Epithelial cell of proximal tubule (primary cell): ENCODE measurements around the gene GABRQ. TPM values are rescaled to one million over a fixed set of nuclear protein-coding genes. Genes with fewer than 3 reads are reported as not detected.

Source experiments
- DNase-seq: peaks from one replicate; pipeline ENCODE4 v3.0.0-alpha.2; 2011; ENCODE audit warnings: low read depth
- H3K4me3 ChIP-seq: 2 replicates; pipeline ENCODE4 v1.5.1; 2011; ENCODE audit warnings: low read depth, mild to moderate bottlenecking, low read length
- CTCF ChIP-seq: conservative IDR thresholded peaks from 2 replicates; pipeline ENCODE4 v1.5.1; 2012; ENCODE audit warnings: low read depth, mild to moderate bottlenecking, low read length
- total RNA-seq: library from RNA; depleted of rRNA; stranded (reverse); fragments of >200 nt; gene quantifications from 2 replicates; pipeline ENCODE4 v1.2.3, GENCODE V29; 2015

The GABRQ gene
- total RNA-seq: 0.06 and 0.22 TPM in 2 replicates

- TF ChIP-seq CTCF: no peak
- DNase-seq: no peak
- no peak within 1 kb of the TSS for H3K4me3 ChIP-seq
Observed at GRCh38 chrX:152637649-152638442, at the start of gene GABRQ. Gene GABRQ, plus strand, starts transcription at chrX:152637895. Its CDS starts 308 bp downstream, at chrX:152638203.

GRCh38 chrX:152588206-152588605 lies 49.5 kb upstream of the GABRQ start:
- TF ChIP-seq CTCF: no peak
- no peak for DNase-seq
- H3K4me3 ChIP-seq: no peak overlapping the region

- H3K4me3 ChIP-seq: no peak overlapping the region
- no peak for DNase-seq
- TF ChIP-seq CTCF: no peak
Observed at GRCh38 chrX:152600853-152601633, 36.7 kb upstream of the GABRQ start.

GRCh38 chrX:152601848-152602616 lies 35.7 kb upstream of the GABRQ start:
- DNase-seq: no peak
- TF ChIP-seq CTCF: no peak
- H3K4me3 ChIP-seq: no peak overlapping the region

GRCh38 chrX:152614791-152615190 lies 22.9 kb upstream of the GABRQ start:
- DNase-seq: no peak
- no peak for TF ChIP-seq CTCF
- no peak overlapping the region for H3K4me3 ChIP-seq

GRCh38 chrX:152619897-152620296 lies 17.8 kb upstream of the GABRQ start:
- DNase-seq: no peak
- H3K4me3 ChIP-seq: no peak overlapping the region
- TF ChIP-seq CTCF: no peak
